ENCODE data around the gene PEX6.

PEX6 gene

GRCh38 chr6:42984001-42984923 lies 5.3 kb upstream of the PEX6 start, which contains the start of gene PPP2R5D:
Gene PPP2R5D (plus strand): TSS chr6:42984570. CDS start chr6:42984678, 108 bp downstream.
- no peak for TF ChIP-seq CTCF (IDR thresholded peaks at IDR 0.05; ENCODE audit: low read depth, low read length, missing control alignments)

GRCh38 chr6:42981836-42982235 lies 2.9 kb upstream of the PEX6 start:
- TF ChIP-seq CTCF (IDR thresholded peaks at IDR 0.05; ENCODE audit: low read depth, low read length, missing control alignments): no peak
- no peak overlapping the region for H3K4me3 ChIP-seq (replicated peaks; ENCODE audit: low read depth, low read length)
- DNase-seq (ENCODE audit: extremely low read depth, low read depth): no peak

More at GRCh38 chr6:42984001-42984923, 5.3 kb upstream of the PEX6 start, which contains the start of gene PPP2R5D:
- H3K4me3 ChIP-seq (replicated peaks; ENCODE audit: low read depth, low read length): peak within 1 kb of the TSS; percentile 73
- DNase-seq (ENCODE audit: extremely low read depth, low read depth): peak; percentile 97

- DNase-seq (ENCODE audit: extremely low read depth, low read depth): peak; percentile 52
- H3K4me3 ChIP-seq (replicated peaks; ENCODE audit: low read depth, low read length): peak overlapping the region; percentile 76
These were observed 669 bp upstream of the PEX6 start for GRCh38 chr6:42979523-42980177.

GRCh38 chr6:42978487-42978838 lies 518 bp downstream of the PEX6 start:
- H3K4me3 ChIP-seq (replicated peaks; ENCODE audit: low read depth, low read length): peak overlapping the region; percentile 76
- DNase-seq (ENCODE audit: extremely low read depth, low read depth): no peak
- no peak for TF ChIP-seq CTCF (IDR thresholded peaks at IDR 0.05; ENCODE audit: low read depth, low read length, missing control alignments)

More at GRCh38 chr6:42979523-42980177, 669 bp upstream of the PEX6 start:
- no peak for TF ChIP-seq CTCF (IDR thresholded peaks at IDR 0.05; ENCODE audit: low read depth, low read length, missing control alignments)

GRCh38 chr6:42974919-42975505 lies 4.0 kb downstream of the PEX6 start:
- TF ChIP-seq CTCF (IDR thresholded peaks at IDR 0.05; ENCODE audit: low read depth, low read length, missing control alignments): no peak
- no peak overlapping the region for H3K4me3 ChIP-seq (replicated peaks; ENCODE audit: low read depth, low read length)
- DNase-seq (ENCODE audit: extremely low read depth, low read depth): no peak

GRCh38 chr6:42973926-42974325 lies 5.1 kb downstream of the PEX6 start:
- no peak for DNase-seq (ENCODE audit: extremely low read depth, low read depth)
- no peak overlapping the region for H3K4me3 ChIP-seq (replicated peaks; ENCODE audit: low read depth, low read length)
- TF ChIP-seq CTCF (IDR thresholded peaks at IDR 0.05; ENCODE audit: low read depth, low read length, missing control alignments): no peak

Data from HFF-Myc (cell line).